ENCODE data around the gene NOMO2. TPM values are rescaled to one million over a fixed set of nuclear protein-coding genes. Genes with fewer than 3 reads are reported as not detected.
"Not testable (repeated sequence)": the region's sequence is repeated elsewhere in the genome, so short reads cannot be mapped to it uniquely, and the experiment has no call there.

Gene NOMO2
- polyA plus RNA-seq, 4 donors: 81.0 to 108 (median 91.5) TPM

DNA sequence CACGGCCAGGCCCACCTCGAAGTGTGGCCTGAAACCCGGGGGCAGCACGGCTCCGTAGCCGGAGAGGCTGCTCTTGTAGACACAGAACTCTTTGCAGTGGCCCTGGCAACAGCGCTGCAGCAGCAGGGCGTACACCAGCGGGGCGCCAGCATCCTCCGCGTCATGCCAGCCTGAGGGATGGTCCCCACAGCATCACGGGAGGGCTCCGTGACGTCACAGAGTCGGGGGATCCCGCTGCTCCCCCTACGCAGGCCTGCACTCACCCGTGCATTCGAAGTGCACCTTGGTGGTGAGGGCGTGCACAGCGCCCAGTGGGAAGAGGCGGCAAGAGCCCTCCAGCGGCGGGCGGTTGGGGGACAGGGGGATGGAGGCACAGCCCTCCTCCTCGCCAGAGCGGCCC lies 179.2 kb downstream of the NOMO2 start:
- not testable (repeated sequence) for DNase-seq (ENCODE audit: low read depth in 4 of 4, low spot score in 2 of 4)

Other genes with a start within 250 kb of the NOMO2 start
- gene NPIPA8, start 225.4 kb downstream of the NOMO2 start, polyA plus RNA-seq (ENCODE audit: insufficient read length in 4 of 4): 10 to 100 TPM in 3 of 4 donors, 1 to 10 TPM in 1; 3.1 to 63.5 (median 51.3) TPM
- 1,000 to 10,000 TPM; 1,885 to 2,862 (median 2,206) TPM for gene RPS15A, start 228.2 kb upstream of the NOMO2 start, polyA plus RNA-seq (ENCODE audit: insufficient read length in 4 of 4)
- 100 to 1,000 TPM; 237 to 295 (median 278) TPM for gene ARL6IP1, start 239.5 kb upstream of the NOMO2 start, polyA plus RNA-seq (ENCODE audit: insufficient read length in 4 of 4)

All from left renal cortex interstitium (tissue), 4 donors.